Endometrial microvascular endothelial cells (primary cell): ENCODE data around the gene ZXDC. TPM values are rescaled to one million over a fixed set of nuclear protein-coding genes. Genes with fewer than 3 reads are reported as not detected.

Experiments used
- in situ Hi-C: cut with HindIII; loops from 2 replicates; pipeline ENCODE4 v1.10.0; 2017; ENCODE audit warnings: low sequenced_read_pairs, low pct_unique_long_range_greater_than_20kb; ENCODE audit errors: inconsistent ontology term
- total RNA-seq: library from RNA; depleted of rRNA; stranded (reverse); fragments of >200 nt; gene quantifications from one replicate; pipeline ENCODE4 v1.2.3, GENCODE V29; 2015; ENCODE audit errors: inconsistent ontology term

The ZXDC gene, protein sequence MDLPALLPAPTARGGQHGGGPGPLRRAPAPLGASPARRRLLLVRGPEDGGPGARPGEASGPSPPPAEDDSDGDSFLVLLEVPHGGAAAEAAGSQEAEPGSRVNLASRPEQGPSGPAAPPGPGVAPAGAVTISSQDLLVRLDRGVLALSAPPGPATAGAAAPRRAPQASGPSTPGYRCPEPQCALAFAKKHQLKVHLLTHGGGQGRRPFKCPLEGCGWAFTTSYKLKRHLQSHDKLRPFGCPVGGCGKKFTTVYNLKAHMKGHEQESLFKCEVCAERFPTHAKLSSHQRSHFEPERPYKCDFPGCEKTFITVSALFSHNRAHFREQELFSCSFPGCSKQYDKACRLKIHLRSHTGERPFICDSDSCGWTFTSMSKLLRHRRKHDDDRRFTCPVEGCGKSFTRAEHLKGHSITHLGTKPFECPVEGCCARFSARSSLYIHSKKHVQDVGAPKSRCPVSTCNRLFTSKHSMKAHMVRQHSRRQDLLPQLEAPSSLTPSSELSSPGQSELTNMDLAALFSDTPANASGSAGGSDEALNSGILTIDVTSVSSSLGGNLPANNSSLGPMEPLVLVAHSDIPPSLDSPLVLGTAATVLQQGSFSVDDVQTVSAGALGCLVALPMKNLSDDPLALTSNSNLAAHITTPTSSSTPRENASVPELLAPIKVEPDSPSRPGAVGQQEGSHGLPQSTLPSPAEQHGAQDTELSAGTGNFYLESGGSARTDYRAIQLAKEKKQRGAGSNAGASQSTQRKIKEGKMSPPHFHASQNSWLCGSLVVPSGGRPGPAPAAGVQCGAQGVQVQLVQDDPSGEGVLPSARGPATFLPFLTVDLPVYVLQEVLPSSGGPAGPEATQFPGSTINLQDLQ
- 13.6 TPM for total RNA-seq

DNA sequence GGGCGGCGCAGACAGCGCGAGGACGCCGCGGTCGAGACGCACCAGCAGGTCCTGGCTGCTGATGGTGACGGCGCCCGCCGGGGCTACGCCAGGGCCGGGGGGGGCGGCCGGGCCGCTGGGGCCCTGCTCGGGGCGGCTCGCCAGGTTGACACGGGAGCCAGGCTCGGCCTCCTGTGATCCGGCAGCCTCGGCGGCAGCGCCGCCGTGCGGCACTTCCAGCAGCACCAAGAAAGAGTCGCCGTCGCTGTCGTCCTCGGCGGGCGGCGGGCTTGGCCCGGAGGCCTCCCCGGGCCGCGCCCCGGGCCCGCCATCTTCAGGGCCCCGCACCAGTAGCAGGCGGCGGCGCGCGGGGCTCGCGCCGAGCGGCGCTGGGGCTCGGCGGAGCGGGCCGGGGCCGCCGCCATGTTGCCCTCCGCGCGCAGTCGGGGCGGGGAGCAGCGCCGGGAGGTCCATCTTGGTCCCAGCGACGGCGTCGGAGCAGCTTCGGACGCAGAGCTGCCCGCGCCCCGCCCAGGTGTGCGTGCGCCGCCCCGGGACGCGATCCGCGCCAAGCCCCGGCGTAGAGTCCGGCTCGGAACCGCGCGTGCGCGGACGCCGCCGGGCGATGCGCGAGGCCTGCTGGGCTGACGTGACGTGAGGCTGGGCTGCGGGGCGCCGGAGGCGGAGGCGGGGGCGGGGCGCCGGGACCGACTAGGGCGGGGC is at the start of gene ZXDC:
ZXDC (minus strand) TSS at position 479 of the 702 bp plus-strand sequence; CDS start at position 453, 26 bp downstream.
- in situ Hi-C loops, result no loop called here

DNA sequence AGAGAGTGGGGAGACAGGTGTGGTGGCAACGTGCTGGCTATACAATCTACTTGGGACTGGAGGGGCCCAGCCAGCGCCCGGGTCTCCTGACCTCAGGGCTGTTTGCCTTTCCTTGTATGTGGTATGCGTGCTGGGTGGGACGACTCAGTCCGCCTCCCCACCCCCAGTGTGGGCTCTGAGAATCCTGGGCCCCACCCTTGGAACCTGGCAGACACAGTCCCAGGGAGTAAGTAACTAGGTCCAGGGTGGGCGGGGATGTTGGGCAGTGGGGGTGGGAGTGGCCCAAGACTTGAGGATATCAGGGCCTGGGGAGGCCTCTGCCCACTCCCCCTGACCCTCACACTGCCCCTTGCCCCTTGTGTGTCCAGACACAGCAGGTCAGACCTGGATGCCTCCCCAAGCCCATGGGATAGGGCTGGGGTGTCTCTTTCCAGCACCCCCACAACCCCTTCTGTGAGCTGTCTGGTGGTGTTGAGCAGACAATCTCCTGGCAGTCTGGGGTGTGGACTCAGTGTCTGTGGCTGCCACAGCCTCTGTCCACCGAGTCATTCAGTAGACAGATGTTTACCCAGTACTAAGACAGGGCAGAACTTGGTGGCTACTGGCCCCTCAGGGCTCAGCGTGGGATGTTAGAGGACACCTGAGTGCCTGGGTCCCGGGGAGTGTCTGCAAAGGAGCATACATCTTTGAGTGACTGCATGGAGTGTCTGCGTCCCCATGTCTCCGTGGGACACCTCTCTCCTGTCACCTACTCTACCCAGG is 49.6 kb upstream of the ZXDC start:
- in situ Hi-C loops, result no loop called here

DNA sequence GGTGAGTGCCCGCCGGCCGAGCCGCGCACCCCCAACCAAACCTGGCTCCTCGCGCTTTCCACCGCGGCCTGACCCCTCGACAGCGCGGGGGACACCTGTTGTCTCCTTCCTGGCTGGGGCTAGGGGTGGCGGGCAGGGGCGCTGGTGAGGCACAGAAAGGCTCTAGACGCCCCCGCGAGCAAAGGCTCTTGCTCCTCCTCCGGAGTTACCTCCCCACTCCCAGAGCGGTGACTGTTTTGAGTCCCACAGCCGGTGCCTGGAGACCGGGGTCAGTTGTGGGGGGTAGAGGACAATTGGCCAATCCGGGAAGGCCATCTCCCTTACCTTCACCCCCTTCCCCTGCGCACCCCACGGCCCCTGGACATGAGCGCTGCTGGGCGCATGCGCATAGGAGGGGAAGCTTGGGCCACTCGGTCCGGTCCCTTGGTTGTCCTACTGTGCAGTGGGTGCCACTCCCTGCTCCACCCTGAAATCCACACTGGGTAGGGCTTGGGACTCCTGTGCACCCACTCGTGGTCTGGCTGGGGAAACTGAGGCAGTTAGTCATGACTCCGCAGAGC is 48.8 kb upstream of the ZXDC start:
- in situ Hi-C loops, result no loop called here

DNA sequence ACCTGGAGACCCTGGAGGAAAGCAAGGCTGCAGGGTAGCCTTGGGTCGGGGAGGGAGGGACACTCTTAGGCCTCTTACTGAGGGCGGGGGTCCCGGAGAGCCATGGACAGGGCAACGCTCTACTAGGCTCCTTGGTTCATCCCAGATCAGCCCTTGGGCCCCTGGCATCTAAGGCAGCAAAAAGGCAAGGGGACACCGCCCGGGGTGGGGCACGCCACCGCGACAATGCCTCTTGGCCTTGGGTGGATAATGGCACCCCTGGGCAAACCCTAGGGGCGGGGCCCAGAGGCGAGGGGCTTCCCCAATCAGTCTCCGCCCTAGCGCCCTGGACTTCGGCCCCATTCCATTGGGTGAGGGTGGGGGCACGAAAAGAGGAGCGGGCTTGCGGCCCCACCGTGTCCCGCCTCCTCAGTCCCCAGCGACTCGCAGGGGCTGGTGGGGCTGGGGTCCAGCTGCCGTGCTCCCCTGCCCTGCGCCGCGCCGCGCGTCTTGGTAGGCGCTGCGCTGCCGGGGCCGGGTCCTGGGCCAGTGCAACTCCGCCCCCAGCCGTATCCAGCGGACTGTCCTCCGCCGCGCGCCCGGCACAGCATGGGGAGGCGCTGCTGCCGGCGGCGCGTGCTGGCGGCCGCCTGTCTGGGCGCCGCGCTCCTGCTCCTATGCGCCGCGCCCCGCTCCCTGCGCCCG is 48.2 kb upstream of the ZXDC start, which contains the start of gene CHST13:
CHST13 (plus strand) TSS at position 411 of the 684 bp plus-strand sequence; CDS start at position 589, 178 bp downstream.
- in situ Hi-C loops, result no loop called here

DNA sequence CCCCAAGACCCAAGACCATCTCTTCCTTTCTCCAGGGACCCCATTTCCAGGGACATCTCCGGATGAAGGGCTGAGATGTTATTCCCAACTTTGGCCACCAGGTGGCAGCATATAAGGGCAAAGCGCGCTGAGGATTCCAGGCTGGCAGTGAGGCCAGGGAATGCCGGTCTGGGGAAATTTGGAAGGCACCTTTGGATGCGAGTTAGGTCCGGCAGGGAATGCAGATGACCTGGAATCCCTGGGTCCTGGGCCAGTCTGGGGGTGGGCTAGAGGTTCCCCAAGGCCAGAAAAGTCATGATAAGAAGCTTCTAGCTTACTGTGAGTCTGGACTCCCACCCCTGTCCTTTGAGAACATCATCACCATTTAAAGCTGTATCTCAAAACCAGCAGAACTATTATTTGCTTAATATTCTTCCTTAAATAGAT is 46.7 kb upstream of the ZXDC start:
- in situ Hi-C loops, result no loop called here

DNA sequence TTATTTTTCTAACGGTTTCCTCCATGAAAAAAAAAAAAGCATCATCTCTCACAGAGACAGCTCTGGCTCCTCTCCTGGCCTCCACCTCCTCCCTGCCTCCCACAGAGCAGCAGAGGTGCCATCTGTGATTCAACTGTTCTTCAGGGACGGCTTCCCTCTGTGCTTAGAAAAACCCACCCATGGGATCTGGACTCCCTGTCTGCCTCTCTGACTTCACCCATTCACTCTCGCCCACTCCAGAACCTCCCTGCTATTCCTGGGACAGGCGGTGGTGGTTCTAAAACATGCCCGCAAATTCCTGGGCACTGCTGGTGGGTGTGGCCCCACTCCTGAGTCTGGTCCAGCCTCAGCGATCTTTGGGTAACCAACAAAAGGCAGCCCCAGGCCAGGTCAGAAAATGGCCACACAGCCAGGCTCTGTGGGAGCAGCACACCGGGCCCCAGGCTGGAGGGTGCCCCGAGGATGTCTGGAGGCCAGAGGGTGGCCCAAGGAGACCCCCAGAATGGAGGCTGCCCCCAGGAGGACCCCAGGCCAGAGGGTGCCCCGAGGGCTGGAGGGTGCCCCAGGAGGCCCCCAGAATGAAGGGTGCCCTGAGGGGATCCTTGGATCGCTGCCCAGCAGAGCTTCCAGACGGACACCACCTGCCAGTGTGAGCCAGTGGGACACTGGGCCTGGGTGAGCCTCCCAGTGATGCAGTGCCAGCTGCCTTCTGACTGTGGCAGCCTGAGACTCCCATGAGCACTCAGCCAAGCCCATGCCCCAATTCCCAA is 45.6 kb upstream of the ZXDC start:
- in situ Hi-C loops, result no loop called here

DNA sequence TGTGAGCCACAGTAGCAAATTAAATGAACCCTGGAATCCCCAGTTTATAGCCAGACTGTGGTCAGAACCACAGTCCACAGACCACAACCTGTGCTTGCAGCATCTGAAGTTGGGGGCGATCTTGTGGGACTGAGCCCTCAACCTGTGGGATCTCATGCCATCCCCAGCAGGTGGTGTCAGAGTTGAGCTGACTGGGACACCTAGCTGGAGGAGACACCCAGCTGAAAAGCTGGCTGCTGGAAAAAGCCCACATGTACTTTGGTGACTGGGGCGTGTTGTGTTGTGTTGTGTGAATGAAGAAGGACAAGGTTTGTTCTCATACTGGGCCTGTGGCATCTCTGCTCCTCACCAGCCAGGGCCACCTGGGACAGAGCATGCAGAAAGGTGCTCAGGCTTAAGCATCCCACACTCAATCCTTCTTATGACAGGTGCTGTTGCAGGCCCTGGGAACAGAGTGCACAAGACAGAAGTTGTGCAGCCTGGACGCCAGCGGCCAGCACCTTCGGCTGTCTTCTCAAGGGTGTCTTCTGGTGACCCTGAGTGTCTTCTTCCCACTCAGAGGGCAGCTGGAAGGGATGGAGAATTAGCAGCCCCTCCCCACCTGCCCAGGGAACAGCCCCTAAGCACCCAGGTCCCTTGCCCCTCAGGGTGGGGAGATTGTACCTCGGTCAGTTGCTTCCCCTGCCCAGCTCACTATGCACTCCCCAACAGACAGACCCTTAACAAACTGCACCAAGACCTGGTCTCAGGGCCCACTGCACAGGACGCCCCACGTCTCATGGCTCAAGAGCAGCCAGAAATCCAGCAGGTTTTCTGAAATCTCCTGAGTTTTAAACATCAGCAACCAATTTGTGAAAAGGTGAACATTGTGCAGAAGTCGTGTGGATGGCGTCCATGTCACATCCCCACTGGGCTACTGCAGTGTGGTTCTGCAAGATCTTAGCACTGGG is 44.1 kb upstream of the ZXDC start:
- in situ Hi-C loops, result no loop called here

DNA sequence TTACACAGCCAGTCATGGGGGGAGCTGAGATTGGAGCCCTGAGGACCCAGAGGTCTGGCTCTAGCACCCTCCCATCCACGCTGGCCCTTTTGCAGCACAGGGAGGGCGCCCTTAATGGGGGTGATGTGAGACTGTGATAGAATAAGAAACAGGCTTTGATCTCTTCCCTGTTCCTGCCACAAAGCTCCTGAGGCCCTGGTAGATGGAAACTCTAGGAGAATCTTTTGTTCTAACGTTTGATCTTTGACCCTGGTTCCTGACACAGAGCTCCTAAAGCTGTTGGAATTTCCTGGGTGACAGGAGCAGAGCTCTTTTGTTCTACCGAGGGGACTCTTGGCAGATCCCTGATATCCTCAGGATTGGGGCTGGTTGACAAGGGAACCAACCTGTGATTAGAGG is 43.1 kb upstream of the ZXDC start:
- in situ Hi-C loops, result no loop called here

DNA sequence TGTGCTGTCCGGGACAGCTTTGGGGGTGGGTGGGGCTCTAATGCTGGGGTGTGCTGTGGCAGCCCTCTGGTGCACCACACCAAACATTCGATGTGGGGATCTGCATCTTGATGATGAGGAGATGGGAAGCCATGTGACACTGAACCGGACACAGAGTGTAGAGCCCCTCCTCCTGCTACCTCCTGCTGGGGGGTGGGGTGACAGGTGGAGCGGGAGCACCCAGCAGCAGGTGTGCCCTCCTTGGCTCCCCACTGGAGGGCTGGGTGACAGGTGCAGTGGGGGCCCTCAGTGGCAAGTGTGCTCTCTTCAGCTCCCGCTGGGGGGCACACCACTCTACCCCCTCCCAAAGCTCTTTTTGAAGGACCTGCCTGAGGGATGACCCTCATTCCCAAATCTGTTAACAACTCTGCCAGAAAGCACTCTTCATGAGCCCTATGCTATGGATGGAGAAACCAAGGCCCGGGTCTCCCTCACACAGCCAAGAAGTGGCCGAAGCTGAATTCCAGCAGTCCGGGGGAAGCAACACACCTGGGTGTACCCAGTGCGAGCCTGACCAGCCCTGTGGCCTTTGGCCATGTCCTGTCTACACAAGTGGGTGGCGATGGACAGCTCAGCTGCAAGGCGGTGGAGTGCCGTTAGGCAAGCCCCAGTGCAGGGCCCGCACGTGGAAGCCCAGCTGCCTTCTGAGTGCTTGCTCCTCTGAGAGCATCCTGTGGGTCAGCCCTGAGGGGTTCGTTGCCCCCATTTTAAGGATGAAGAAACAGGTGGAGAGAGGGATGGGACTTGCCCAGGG is 42.5 kb upstream of the ZXDC start:
- in situ Hi-C loops, result no loop called here

DNA sequence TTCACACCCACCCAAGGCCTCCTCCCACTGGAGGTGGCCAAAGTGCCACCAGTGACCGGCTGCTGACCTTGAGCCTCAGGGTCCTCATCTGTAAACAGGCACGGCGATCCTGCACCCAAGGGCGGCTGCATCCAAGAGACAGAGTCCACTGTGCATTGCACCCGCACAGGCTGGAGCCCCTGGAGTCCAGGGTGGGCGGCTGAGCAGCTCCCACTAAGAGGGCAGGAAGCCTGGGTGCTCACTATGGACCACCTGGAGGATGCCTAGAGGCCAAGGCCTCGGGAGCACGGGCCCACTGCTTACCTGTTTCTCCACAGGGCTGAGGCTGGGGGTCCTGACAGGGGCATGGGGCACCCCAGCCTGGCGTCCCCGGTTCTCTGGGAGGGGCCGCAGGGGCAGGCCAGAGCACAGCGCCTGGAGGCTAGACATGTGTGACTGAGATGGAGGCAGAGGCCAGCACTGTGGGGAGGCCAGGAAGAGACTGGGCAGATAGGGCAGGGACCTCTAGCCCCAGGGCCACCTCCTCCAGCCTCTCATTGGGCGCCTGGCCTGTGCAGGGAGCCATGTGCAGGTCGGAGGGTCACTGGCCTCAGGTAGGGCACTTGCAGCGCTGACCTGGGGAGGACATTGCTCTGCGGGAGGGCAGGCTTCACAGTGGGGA is 41.7 kb upstream of the ZXDC start, which contains the start of gene UROC1:
UROC1 (minus strand) TSS at position 483 of the 661 bp plus-strand sequence; CDS start at position 429, 54 bp downstream.
- in situ Hi-C loops, result no loop called here

DNA sequence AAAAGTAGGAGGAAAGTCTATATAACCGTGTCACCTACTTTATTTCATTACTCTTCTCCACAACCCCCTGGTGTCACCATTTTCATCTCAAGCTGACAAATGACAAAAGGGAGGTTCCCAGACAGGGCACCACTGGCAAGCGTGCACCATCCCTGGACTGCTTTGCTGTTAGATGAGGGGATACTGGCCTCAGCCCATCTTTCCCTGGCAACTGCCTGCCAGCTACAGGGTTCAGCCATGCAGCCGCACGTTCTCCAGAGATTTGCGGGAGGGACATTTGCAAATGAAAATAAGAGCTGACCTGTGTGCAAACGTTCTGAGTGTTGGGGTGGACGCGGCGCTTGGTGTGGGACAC is 41.2 kb upstream of the ZXDC start:
- in situ Hi-C loops, result no loop called here

DNA sequence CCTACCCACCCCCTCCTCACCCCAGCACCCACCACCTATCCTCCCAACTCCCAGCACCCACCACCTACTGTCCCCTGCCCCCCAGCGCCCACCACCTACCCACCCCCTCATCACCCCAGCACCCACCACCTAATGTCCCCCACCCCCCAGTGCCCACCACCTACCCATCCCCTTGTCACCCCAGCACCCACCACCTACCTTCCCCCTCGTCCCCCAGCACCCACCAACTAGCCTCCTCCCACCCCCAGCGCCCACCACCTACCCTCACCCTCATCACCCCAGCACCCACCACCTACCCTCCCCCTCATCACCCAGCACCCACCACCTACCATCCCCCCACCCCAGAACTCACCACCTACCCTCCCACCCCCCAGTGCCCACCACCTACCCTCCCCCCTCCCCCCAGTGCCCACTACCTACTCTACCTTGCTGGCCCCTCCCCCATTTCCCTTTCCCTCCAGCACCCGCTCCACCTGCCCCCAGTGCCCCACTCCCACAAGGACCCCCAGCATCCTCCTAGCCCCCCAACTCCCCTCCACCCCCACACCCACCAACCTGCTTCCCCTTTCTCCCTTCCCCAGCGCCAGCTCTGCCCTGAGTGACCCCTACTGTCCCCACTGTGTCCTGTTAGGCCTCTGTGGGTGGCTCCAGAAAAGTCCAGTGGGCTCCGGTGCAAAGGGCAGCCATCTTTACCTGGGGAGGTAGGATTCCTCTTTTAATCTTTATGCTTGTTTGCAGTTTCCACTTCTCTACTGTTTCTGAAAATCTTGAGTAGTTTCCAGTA is 40.7 kb upstream of the ZXDC start:
- in situ Hi-C loops, result no loop called here

DNA sequence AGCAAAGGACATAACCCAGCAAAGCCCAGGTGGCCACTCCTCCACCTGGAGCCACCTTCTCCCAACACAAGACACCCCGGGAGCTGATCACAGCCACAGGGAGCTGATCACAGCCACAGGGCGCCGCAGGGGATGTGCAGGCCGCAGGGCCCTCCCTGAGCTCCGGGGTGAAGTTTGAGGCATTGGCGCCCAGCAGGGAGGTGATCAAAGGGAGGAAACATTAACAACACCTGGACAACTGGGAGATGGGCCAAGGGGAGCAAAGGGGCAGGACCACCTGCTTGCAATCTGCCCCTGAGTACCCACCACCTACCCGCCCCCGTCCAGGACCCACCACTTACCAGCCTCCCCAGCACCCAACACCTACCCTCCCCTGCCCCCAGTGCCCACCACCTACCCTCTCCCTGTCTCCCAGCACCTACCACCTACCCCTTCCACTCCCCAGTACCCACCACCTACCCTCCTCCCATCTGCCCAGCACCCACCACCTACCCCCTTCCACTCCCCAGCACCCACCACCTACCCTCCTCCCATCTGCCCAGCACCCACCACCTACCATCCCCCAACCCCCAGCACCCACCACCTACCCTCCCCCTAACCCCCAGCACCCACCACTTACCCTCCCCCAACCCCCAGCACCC is 39.5 kb upstream of the ZXDC start:
- in situ Hi-C loops, result no loop called here

DNA sequence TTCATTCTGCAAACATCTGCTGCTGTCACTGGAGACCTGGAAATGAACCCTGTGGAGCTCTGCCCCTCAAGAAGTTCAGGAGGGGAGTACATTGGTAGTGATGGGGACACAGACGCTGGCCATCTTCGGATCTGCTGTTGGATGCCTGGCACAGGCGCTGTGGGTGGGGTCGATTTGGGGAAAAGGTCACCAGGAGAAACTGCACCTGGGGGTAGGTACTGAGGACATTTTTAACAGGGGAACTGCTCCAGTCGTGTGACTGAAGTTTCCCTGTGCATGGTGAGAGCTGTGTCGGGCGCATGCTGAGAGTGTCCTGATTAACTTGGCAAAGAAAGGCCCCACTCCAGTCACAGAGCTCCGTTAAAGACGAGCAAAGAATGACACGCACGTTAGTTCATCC is 38.5 kb upstream of the ZXDC start:
- in situ Hi-C loops, result no loop called here
